Mammary epithelial cell (primary cell): ENCODE measurements around the gene IFNL2.

ENCODE experiments used
- EZH2 ChIP-seq: IDR thresholded peaks from 2 replicates; pipeline ENCODE4 v1.6.1; 2012; ENCODE audit warnings: low read length, inconsistent platforms, borderline replicate concordance
- TF ChIP-seq, protein P1 (sequence below), 2 donors: IDR thresholded peaks in 1 of 2; conservative IDR thresholded peaks in 1 of 2; 2 replicates each; pipeline ENCODE4 v1.5.1; 2011 to 2012; ENCODE audit warnings: inconsistent platforms in 2 of 2, low read length in 2 of 2, mild to moderate bottlenecking in 2 of 2, control low read depth in 1 of 2, low read depth in 1 of 2; ENCODE audit not compliant: insufficient read depth in 1 of 2; ENCODE audit errors: extremely low read depth in 1 of 2

- TF ChIP-seq, protein P1, sequence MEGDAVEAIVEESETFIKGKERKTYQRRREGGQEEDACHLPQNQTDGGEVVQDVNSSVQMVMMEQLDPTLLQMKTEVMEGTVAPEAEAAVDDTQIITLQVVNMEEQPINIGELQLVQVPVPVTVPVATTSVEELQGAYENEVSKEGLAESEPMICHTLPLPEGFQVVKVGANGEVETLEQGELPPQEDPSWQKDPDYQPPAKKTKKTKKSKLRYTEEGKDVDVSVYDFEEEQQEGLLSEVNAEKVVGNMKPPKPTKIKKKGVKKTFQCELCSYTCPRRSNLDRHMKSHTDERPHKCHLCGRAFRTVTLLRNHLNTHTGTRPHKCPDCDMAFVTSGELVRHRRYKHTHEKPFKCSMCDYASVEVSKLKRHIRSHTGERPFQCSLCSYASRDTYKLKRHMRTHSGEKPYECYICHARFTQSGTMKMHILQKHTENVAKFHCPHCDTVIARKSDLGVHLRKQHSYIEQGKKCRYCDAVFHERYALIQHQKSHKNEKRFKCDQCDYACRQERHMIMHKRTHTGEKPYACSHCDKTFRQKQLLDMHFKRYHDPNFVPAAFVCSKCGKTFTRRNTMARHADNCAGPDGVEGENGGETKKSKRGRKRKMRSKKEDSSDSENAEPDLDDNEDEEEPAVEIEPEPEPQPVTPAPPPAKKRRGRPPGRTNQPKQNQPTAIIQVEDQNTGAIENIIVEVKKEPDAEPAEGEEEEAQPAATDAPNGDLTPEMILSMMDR (conservative IDR thresholded peaks at IDR 0.05 in 1 of 2, IDR thresholded peaks at IDR 0.05 in 1 of 2; ENCODE audit: extremely low read depth in 1 of 2, insufficient read depth in 1 of 2, low read depth in 1 of 2, low read length in 2 of 2), result no peak
- TF ChIP-seq EZH2, result peak; percentile 50
Observed at GRCh38 chr19:39247701-39248664, 20.2 kb upstream of the IFNL2 start.
